Right forelimb (tissue), 1 donor: ENCODE measurements around the gene HIGD1B.

Experiments used
- DNase-seq: peaks from one replicate; pipeline ENCODE4 v3.0.0-alpha.2; 2018

Gene HIGD1B

DNA sequence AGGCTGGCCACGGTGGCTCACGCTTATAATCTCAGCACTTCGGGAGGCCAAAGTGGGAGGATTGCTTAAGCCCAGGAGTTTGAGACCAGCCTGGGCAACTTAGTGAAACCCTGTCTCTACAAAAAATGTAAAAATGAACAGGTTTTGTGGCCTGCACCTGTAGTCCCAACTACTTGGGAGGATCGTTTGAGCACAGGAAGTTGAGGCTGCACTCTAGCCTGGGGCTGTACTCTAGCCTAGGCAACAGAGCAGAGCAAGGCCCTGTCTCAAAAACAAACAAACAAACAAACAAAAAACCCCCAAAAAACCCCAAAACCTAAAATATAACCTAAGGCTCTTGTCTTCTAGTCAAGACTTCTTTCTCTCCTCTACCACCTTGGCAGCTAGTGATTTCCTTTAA lies 7.4 kb upstream of the HIGD1B start:
- no peak for DNase-seq

DNA sequence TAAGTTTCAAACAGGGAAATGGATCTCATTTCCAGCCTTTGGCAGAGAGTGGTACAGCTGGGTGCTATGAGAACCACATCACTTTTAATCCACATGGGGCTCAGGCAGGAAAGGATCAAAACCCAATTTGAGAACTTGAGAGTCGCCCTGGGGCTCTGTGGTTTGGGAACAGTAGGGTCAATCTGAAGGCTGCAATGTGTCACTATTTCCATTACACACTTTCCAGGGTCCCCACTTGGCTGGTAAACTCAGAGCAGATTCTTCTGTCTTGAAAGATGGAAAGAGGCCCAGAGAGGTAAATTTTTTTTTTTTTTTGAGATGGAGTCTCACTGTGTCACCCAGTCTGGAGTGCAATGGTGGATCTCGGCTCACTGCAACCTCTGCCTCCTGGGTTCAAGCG lies 6.7 kb upstream of the HIGD1B start:
- DNase-seq, result no peak

DNA sequence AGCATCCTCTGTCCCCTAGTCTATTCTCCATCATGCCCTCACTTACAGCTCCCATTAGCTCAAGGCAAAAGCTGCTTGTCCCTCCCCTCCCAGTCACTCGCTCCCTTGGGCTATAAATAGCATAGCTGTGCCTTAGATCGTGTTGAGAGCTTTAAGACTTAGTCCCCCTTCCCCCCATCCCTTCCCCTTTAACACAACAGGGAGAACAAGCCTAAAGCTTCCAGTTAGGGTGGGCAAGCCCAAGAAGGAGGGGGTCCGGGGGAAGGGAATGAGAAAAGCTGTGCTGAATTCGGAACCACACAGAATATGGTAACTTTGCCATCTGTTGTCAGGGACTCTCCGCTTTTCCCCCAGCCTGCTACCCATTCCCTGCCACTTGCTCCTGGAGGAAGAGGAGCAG lies 4.9 kb upstream of the HIGD1B start:
- DNase-seq, result no peak

DNA sequence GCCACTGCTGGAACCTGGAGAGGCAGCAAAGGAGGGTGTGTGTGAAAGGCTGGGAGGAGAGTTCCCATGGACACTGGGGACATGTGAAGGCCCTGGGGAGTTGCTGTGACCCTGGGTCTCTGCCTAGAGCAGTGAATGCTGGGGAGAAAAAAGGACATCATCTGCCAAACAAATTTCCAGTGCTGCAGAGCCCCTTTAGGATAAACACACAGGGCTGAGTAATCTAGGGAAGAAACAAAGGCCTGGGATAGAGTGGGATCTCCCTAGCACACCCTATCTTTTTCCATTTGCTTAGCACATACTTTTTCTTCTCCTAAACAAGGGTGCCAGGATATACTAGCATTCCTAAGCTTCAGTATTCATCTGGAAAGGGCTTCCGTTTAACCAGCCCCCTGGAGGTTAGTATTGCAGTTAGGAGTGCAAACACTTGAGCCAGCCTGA lies 3.3 kb upstream of the HIGD1B start:
- DNase-seq, result no peak

DNA sequence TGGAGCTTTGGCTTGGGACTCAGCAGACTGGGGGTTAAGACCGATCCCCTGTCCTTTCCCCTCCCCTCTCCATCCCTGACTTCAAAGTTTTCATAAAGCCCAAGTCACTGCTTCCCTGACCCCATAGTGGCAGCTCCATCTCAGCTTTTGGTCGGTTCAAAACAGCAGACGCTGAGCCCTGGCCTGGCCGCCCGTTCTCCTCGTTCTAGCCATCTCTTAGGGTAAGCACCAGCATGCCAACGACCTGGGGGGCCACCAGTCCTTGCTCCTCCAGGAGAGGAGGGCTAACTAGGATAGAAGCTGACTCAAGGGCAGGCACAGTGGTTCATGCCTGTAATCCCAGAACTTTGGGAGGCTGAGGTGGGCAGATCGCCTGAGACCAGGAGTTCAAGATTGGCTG lies 1.5 kb upstream of the HIGD1B start:
- no peak for DNase-seq

DNA sequence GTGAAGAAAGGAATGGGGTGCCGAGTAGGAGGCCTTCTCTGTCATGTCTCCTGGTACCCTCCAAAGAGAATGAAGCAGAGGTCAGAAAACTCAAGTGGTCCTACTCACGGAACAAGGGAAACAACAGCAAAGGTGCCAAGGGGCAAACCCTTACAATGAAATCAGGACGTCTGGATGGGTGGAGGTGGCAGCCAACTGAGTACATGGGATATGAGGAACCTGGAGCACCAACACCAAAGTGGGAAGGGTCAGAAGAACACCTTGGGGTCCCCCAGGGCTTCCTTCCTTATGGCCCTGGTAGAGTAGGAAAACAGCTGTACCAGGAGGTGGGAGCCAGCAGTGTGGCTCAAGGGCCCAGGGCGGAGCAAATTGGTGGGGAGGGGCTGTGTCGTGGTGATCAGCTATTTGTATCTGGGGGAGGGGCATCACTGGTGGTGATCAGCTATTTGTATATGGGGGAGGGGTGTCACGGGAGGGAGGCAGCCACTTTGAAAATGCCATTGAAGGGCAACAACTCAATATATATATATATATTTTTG lies 643 bp downstream of the HIGD1B start:
- DNase-seq, result no peak

DNA sequence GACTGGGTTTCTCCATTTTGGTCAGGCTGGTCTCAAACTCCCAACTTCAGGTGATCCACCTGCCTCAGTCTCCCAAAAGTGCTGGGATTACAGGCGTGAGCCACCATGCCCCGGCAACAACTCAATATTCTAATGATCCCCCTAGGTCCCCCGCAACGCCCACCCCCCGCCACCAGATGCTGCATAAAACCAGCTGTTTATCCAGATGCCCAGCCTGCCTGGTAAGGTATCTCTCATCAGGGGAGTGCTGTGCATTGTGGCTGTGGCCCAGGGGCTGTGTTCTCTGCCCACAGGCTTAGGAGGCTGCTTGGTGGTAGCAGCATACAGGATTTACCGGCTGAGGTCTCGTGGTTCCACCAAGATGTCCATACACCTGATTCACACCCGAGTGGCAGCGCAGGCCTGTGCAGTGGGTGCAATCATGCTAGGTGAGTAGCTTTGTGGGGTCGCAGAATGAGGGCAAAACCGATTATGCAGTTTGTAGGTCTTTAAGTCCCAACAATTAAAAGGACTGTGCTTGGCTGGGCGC lies 1.3 kb downstream of the HIGD1B start:
- DNase-seq, result no peak

DNA sequence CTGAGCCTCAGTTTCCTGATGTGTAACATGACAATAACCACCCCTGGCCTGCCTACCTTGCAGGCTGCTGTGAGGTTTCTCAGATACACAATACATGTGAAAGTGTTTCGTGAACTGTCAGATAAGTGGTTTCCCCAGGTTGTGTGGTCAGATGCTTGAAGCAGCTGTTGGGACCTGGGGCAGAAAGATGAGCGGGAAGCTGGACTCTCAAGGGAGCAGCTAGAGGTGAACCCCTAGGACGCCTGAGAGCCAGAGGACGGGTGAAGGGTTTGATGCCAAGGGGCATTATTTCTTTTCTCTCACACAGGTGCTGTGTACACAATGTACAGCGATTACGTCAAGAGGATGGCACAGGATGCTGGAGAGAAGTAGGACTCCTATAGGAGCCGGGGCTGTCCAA lies 2.3 kb downstream of the HIGD1B start:
- DNase-seq, result no peak

DNA sequence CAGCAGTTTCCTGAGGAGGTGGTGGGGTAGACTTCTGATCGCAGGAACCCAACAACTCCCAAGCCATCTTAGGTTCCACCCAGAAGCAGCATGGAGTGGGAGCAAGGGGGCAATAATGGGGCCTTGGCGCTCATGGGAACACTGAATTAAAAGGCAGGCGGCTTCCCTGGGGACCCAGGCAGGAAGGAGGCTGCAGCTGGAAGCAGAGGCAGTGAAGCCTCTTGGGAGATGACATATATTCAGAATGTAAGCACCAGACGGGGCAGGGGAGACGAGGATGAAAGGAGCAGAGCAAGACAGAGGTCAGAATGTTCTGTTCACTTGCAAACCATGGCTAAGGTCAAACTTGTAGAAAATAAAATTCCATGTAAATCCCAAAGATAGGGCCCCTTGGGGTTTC lies 2.9 kb downstream of the HIGD1B start:
- no peak for DNase-seq

DNA sequence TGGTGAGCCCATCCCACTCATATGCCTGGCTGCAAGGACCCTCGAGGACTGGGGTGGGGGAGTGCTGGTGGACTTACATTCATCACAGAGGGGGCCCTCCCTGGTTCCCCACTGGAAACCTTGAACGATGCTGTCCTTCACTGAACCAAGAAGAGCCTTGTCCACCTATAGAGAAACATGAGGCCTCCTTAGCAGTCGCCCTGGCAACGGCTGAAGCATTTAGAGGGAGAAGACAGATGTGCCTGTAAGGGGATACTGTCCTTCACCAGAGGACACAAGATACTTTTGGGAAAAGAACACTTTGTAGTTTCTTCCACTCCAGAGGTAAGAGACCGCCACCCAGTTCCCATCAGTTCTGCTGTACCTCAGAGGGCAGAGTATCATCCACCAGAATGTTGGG lies 6.5 kb downstream of the HIGD1B start:
- DNase-seq, result no peak

DNA sequence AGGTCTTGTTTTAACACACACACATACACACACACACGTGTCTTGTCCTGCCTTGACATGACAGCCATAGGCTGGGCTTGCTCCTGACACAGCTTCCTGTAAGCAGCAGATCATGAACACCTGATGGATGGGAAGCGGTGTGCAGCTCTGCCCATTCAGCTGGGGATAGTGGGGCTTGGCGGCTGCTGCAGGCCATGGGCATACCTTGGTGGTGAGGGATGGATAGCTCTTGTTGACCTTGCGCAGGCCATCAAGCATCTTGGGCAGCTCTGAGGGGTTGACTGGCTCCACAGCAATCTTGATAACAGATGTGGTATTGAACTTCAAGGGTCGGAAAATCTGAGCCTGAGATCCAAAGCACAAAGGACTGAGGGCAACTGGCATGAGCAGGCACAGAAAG lies 12.0 kb downstream of the HIGD1B start:
- DNase-seq, result no peak

DNA sequence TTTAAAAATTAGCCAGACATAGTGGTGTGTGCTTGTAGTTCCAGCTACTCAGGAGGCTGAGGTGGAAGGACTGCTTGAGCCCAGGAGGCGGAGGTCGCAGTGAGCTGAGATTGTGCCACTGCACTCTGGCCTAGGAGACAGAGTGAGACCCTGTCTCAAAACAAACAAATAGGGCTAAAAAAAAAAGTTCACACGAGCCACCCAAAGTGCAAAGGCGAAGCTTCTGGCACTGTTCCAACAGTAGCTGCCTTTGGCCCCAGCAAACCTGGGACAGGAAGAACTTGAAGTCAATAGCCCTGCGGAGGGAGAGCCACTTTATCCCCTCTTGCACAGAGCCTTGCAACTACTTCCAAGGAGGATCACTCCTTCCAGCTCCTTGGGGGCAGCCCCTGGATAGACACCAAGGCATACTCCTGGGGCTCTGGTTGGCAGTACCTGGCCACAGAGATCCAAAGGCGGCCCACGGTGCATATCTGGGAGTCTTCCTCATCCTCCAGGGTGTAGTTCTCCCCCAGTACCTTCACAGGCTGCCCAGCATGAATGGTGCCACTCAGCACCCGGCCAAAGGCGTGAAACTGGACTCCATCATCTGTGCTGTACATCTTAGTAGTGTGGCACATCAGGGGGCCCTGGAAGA lies 14.7 kb downstream of the HIGD1B start:
- no peak for DNase-seq

DNA sequence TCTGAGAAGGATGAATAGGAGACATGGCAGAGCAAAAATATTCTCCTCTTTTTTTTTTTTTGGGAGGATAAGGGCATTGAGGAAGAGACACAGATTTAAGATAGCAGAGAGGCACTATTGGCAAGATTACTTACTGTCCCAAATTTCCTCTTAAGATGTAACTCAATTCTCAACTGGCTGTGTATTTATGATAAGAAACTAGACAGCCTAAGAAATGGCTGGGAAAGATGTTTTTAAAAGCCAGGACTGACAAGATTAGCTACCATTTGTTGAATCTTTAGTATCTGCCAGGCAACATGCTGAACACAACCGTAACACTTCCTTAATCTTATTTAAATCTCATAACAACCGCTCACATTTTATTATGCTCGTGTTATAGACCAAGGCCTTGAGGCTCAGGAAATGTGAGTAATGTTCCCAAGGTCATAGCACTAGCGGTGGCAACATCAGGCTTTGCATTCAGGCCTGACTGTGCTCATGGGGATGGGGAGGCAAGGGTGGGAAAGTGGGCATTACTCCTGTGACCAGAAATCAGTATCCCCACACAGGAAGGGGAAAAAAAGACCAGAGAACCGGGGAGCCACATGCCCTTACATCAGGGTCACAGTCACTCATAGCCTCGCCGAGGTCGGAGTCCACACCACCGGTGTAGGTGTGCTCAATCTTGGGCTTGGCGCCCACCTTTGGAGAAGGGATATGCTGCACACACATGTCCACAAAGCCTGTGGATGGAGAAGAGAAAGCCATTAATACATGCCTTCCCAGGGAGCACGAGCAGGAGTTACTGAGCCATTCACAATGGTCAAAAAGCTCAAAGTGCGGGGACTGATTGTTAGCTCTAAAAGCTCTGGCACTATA lies 15.6 kb downstream of the HIGD1B start:
- DNase-seq, result no peak

DNA sequence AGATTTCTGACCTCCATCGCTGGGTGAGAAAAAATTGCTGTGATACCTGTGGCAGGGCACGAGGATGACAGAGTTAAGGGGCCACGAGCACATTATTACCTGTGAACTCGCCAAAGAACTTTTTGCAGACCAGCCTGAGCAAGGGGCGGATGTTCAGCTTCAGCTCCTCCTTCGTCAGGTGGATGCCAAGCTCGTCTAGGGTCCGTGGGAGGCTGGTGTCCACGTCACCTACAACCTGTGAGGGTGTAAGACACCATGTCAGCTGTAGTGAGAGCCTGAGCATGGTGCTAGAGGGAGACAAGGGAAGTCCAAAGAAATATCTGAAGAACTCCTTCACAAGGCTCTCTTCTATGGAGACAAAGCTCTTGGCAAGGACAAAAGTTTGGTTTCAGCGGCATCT lies 17.1 kb downstream of the HIGD1B start:
- no peak for DNase-seq

DNA sequence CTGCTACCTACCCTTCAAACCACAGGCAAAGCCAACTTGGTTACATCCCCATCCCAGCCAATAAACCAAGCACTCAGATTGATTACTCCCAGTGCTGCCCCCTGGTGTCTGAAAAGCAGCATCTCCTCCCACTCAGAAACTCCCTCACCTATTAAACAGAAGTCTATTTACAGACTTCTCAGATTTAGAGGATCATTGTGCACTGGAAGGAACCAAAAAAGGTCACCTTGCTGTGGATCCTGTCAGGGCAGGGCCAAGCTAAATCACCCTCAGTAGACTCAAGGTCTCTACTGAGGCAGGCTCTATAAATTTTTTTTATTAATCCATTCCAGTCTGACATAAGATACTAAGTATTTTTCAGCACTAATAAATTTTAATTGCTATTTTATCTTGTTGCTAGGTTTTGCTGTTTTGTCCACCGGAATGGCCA lies 17.6 kb downstream of the HIGD1B start:
- peak; percentile 73 for DNase-seq

DNA sequence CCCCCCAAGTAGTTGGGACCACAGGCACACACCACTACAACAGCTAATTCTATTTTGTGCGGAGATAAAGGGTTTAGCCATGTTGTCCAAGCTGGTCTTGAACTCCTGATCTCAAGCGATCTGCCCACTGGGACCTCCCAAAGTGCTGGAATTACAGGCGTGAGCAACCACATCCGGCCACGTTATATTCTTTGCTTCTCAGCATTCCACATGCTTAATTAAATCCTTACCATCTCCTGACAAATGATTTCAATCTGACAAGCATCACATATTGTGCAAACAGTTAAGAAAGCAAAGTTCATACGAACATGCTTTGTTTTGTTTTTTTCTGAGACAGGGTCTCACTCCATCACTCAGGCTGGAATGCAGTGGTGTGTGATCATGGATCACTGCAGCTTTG lies 18.2 kb downstream of the HIGD1B start:
- DNase-seq, result no peak

DNA sequence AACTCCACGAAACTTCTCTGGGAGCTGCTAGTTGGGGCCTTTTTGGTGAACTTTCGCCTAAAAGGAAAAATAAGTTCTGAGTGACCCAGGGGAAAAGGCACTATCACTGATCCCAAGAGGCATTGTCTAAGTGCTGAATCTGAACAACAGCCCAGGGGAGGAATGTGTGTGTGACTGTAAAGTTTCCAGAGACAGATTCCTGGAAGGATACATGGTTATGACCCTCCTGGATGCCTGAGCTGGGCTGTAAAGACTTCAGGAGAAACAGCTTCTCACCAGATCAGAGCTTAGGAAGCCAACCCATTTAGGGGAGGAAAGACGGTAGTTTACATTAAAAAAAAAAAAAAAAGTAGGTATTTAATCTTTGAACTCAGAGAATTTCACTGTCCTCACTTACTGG lies 20.2 kb downstream of the HIGD1B start:
- DNase-seq, result no peak

DNA sequence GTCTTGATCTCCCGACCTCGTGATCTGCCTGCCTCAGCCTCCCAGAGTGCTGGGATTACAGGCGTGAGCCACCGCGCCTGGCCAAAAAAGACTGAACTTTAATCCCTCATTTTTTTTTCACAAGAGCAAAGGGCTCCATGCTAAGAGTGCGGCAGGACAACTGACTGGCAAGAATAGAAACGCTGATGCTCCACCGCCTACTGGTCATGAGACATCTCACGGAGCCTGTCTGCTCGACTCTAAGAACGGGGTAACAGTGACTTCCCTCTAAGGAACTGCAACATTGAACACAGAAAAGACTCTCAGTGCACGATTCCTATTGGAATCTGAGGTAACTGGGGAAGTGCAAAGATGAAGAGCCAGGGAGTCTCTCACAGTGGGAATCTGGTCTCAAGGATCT lies 23.9 kb downstream of the HIGD1B start:
- no peak for DNase-seq

DNA sequence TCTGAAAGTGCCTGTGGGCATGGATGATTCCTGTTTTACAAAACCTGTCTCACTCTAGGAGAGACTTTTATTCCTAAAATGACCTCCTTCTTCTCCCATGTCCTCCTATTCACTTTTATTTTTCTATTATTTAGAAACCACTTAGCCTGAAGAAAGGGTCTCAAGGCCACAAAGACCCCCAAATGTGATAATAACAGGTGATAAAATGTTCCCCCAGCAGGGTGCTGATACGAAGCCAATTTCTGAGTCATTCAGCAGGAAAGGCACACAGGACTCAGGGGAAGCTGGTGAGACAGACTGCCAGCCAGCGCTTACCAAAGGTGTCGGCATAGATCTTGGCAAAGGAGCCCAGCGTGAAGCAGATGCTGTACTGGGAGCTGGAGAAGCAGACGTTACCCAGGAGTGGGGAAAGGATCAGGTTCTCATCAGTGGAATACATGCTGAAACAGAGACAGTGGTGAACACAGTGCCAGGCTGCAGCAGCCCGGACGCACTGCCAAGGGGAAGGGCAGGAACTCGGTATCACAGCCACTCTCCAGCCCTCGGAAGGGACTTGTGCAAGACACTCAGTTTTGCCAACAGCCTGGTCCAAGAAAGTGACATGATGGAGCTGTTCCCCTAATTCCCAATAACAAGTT lies 24.6 kb downstream of the HIGD1B start:
- DNase-seq, result no peak

DNA sequence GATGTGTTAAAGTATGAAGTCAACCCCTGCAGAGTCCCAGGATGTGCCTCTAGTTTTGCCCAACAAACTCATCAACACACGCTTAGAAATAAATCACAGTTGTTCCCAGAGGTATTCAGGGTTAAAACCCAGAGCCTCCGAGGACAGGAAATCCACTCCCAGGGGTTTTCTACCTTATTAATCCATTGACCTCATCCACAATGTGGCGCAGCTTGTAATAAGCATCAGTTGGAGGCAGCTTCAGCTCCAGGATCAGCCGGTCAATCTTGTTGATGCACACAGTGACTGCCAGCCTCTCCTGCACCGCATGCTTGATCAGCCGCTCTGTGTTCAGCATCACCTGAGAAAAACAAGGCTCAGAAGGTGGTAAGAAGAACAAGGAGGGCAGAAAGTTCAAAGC lies 28.1 kb downstream of the HIGD1B start:
- DNase-seq, result no peak

DNA sequence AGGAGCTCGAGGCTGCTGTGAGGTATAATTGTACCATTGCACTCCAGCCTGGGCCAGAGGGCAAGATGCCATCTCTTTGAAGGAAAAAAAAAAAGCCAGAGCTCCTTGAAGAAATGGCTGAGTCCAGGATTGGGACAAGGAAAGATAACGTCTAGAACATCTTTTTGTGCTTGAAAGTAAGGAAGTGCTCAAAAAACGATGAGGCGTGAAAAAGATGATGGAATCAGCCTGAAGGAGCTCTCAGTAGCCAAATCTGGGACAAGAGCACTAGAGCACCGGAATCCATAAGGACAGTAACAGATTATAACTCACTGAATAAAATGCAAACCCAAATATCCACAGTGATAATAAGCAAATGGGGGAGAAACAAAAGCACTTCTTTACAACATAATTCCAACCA lies 29.4 kb downstream of the HIGD1B start:
- no peak for DNase-seq

DNA sequence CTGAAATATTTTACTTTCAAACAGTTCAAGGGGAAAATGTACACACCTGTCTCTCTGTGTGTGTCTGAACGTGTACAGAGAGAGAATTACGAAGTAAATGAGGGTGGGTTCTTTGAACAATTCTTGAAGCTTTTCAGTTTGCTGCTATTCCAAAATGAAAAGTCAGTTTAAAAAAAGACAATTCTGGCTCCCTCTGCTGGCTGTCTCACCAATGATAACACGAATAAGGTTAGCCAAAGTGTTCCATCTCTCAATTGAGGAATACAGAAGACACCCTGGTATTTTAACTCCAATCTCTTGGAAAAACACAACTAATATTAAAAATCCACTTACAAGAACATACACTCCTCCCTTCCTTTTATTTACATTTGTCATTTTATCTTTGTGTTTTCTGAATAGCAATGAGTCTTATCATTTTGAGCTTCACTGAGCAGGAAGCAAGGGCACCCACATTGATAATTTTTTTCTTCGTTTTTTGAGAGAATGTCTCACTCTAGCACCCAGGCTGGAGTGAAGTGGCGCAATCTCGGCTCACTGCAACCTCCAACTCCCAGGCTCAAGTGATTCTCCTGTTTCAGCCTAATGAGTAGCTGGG lies 31.0 kb downstream of the HIGD1B start:
- no peak for DNase-seq

DNA sequence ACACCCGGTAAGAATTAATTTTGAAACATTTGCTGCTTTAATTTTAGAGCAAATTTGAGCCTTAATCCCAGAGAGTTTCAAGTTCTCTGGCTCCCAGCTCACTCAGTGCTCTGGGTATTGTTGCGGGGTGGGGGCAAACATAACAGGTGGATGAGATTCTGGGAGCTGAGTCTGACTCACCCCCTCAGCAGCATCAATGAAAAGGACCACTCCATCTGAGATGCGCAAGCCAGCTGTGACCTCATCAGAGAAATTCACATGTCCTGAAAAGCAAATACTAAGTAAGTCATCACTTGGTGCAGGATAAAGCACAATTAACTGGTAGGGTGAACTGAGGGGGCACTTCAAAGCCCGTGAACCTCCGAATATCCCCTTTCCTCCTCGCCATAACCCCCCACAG lies 31.7 kb downstream of the HIGD1B start:
- DNase-seq, result no peak
